M059J (cell line): ENCODE measurements around the gene HAO2. TPM values are rescaled to one million over a fixed set of nuclear protein-coding genes. Genes with fewer than 3 reads are reported as not detected.
A peak's percentile ranks its signal among the peaks of the same experiment; 100 is the strongest.
"Not testable (repeated sequence)": the region's sequence is repeated elsewhere in the genome, so short reads cannot be mapped to it uniquely, and the experiment has no call there.

Source experiments
- DNase-seq: peaks from one replicate; pipeline ENCODE4 v3.0.0-alpha.2; 2012; ENCODE audit warnings: low read depth
- total RNA-seq: library from RNA; depleted of rRNA; stranded (reverse); fragments of >200 nt; shearing (Covaris generic); gene quantifications from 2 replicates; pipeline ENCODE4 v1.2.3, GENCODE V29; 2014

Gene HAO2
- total RNA-seq, 1 experiment from 2014 or later: not detected

GRCh38 chr1:119345398-119345797, 23.2 kb upstream of the HAO2 start:
- no peak for DNase-seq

GRCh38 chr1:119347858-119348257, 20.7 kb upstream of the HAO2 start:
- peak; percentile 20 for DNase-seq

GRCh38 chr1:119348941-119349340, 19.6 kb upstream of the HAO2 start:
- no peak for DNase-seq

- DNase-seq: not testable (repeated sequence)
Measured at GRCh38 chr1:119350866-119351265, 17.7 kb upstream of the HAO2 start.

GRCh38 chr1:119351997-119352396, 16.6 kb upstream of the HAO2 start:
- no peak for DNase-seq

- DNase-seq: no peak
Measured at GRCh38 chr1:119353836-119354235, 14.7 kb upstream of the HAO2 start.

- DNase-seq: no peak
Measured at GRCh38 chr1:119358636-119359035, 9.9 kb upstream of the HAO2 start.

- DNase-seq: no peak
Measured at GRCh38 chr1:119359730-119360129, 8.9 kb upstream of the HAO2 start.

- no peak for DNase-seq
Measured at GRCh38 chr1:119361205-119361604, 7.4 kb upstream of the HAO2 start.

- DNase-seq: no peak
Measured at GRCh38 chr1:119361620-119362344, 6.8 kb upstream of the HAO2 start.

GRCh38 chr1:119363162-119363561, 5.4 kb upstream of the HAO2 start:
- DNase-seq: no peak

GRCh38 chr1:119364640-119365039, 3.9 kb upstream of the HAO2 start:
- peak; percentile 3 for DNase-seq

GRCh38 chr1:119366424-119366823, 2.2 kb upstream of the HAO2 start:
- no peak for DNase-seq

GRCh38 chr1:119367432-119368124, 1.0 kb upstream of the HAO2 start:
- DNase-seq: peak; percentile 49

- no peak for DNase-seq
Measured at GRCh38 chr1:119370748-119371147, 2.2 kb downstream of the HAO2 start.

GRCh38 chr1:119371815-119372214, 3.2 kb downstream of the HAO2 start:
- DNase-seq: peak; percentile 10

GRCh38 chr1:119372503-119373086, 4.0 kb downstream of the HAO2 start:
- DNase-seq: peak; percentile 38

GRCh38 chr1:119373465-119373864, 4.9 kb downstream of the HAO2 start:
- DNase-seq: peak; percentile 52

- DNase-seq: peak; percentile 6
Measured at GRCh38 chr1:119374208-119374874, 5.8 kb downstream of the HAO2 start.

GRCh38 chr1:119375366-119375765, 6.8 kb downstream of the HAO2 start:
- no peak for DNase-seq

GRCh38 chr1:119376594-119376993, 8.0 kb downstream of the HAO2 start:
- no peak for DNase-seq

- DNase-seq: not testable (repeated sequence)
Measured at GRCh38 chr1:119377594-119377993, 9.0 kb downstream of the HAO2 start.
